AG09319 (cell line): ENCODE measurements around the gene EMILIN3.

ENCODE experiments used
- DNase-seq: peaks from one replicate; pipeline ENCODE4 v3.0.0-alpha.2; 2010; ENCODE audit warnings: low read depth; ENCODE audit errors: extremely low read depth
- CTCF ChIP-seq: IDR thresholded peaks from 2 replicates; pipeline ENCODE4 v1.5.1; 2011; ENCODE audit warnings: low read depth, mild to moderate bottlenecking, inconsistent platforms, low read length, moderate library complexity

EMILIN3 gene

GRCh38 chr20:41377275-41377674 lies 10.7 kb upstream of the EMILIN3 start:
- TF ChIP-seq CTCF = no peak
- no peak for DNase-seq

- DNase-seq = no peak
- no peak for TF ChIP-seq CTCF
Measured at GRCh38 chr20:41376349-41376748, 9.7 kb upstream of the EMILIN3 start.

DNA sequence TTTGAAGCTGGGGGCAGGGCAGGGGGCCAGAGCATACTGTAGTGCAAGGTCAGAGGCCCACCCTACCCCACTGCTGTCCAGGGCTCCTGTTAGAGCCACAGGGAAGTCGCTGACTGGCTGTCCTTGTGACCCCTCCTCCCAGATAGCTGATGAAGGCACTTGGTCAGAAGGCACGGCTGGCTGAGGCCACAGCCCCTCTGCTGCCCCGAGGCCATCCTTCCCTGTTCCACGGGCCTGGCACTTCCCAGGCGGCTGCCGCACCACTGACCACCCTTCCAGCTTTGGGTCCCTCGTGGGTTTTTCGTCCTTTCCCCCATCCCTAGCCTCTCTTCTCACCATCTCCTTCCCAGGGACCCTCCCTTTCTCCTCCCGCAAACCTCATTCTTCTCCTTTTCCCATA lies 9.2 kb upstream of the EMILIN3 start:
- no peak for DNase-seq
- TF ChIP-seq CTCF = no peak

DNA sequence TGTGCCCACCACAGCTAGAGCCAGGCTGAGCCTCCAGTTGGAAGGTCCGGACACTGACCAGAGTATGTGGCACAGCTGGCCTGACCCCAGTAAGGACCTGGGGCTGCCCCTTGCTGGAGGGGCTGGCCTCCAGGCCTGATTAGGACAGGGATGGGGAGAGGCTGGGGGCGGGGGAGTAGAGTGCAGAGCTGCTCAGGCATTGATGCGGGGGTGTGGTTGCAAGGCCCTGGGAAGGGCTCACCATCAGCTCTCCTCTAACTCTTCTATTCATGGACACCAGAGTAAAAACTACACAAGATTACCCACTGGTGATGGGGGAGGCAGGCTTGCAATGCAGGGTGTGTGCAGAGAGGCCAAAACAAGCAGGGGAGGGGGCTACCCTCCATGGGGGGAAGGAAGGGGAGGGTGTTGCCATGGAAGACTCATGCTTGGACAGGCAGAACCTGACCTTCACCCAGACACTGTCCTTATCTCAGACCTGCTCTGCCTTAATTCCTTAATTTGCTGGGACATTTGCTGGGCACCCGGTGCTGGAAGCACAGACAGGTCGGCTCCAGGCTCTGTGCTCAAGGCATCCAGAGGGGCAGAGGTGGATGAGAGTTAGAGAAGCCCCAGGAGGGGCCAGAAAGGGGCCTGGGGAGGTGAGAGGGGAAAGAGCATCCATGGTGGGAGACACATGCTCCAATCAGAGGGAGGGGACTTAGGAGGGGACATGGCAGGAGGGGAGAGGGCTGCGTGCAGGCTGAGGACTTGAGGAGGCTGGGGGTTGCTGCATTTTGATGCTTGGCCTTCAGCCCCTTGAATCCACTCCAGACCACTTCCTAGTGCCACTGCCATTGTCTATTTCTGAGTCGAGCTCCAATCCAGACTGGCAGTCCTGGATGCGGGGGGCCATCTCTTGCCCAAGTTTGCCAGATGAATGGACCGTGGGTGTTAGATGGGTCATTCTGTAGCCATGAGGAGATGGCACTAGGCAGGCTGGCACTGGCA lies 7.6 kb upstream of the EMILIN3 start:
- DNase-seq = no peak
- no peak for TF ChIP-seq CTCF

DNA sequence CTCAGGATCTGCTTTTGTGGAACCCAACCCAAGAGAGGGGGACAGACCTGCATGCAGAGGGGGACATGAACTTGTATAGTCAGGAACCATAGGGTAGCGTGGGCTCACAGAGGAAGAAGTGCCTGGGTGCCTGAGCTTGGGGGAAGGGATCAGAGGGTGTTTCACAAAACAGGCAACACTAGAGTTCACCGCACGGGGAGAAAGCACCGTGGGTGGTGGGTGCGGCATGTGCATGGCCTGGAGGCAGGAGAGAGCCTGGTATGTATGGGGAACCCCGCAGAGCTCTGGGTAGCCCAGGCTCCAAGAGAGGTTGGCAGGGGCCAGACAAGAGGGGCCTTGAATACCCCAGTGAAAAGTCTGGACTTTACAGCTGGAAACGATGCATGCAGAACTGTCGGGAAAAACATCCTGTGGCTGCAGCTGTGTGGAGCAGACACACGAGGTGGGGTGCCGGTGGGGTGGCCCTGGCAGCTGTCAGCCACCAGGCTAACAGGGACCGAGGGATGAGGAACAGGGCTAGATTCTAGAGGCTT lies 6.7 kb upstream of the EMILIN3 start:
- DNase-seq = no peak
- TF ChIP-seq CTCF = no peak

DNA sequence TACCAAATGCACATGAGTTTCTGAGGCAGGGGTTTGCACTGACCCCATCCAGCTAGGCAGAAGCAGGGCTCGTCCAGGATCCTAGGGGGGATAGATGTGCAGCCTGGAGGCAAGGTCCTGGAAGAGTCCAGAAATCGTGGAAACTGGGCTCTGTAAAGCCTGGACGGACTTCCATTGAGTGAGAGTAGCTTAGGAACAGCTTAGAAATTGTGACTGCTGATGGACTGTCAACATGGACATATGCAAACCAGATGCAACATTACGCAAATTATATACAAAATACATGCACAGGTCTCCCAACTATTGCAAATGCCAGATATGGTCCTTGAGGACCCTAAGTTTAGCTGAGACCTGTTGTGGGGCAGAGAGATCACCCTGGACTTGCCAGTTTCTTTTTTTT lies 4.8 kb upstream of the EMILIN3 start:
- DNase-seq = no peak
- TF ChIP-seq CTCF = no peak

DNA sequence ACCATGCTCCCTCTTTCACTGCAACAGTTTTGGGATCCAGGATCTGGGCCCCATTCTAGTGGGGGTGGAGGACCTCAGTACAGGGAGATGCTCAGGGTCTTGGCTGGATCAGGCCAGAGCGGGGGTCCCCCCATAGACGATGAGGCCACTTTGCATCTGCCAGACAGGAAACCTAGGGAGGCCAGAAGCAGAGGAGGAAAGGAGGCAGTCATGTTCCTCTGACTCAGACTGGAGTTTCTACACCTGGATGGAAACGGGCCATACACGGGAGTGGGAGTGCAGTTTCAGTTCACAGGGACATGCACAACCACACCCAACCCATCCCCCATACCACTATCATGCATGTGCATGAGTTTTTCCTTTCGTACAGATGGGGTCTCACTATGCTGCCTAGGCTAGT lies 3.6 kb upstream of the EMILIN3 start:
- no peak for TF ChIP-seq CTCF
- no peak for DNase-seq
